Stimulated activated CD8-positive, alpha-beta memory T cell treated with anti-CD3 and anti-CD28 coated beads, Interleukin-2, amount 100 ng/mL, for 48 hours (primary cell): Measurements from ENCODE around the gene ARHGEF39.

Source experiments
- DNase-seq, 2 donors: peaks; one replicate each; pipeline ENCODE4 v3.0.0-alpha.2; 2020; ENCODE audit warnings: low read depth in 2 of 2

Gene ARHGEF39, protein sequence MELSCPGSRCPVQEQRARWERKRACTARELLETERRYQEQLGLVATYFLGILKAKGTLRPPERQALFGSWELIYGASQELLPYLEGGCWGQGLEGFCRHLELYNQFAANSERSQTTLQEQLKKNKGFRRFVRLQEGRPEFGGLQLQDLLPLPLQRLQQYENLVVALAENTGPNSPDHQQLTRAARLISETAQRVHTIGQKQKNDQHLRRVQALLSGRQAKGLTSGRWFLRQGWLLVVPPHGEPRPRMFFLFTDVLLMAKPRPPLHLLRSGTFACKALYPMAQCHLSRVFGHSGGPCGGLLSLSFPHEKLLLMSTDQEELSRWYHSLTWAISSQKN

DNA sequence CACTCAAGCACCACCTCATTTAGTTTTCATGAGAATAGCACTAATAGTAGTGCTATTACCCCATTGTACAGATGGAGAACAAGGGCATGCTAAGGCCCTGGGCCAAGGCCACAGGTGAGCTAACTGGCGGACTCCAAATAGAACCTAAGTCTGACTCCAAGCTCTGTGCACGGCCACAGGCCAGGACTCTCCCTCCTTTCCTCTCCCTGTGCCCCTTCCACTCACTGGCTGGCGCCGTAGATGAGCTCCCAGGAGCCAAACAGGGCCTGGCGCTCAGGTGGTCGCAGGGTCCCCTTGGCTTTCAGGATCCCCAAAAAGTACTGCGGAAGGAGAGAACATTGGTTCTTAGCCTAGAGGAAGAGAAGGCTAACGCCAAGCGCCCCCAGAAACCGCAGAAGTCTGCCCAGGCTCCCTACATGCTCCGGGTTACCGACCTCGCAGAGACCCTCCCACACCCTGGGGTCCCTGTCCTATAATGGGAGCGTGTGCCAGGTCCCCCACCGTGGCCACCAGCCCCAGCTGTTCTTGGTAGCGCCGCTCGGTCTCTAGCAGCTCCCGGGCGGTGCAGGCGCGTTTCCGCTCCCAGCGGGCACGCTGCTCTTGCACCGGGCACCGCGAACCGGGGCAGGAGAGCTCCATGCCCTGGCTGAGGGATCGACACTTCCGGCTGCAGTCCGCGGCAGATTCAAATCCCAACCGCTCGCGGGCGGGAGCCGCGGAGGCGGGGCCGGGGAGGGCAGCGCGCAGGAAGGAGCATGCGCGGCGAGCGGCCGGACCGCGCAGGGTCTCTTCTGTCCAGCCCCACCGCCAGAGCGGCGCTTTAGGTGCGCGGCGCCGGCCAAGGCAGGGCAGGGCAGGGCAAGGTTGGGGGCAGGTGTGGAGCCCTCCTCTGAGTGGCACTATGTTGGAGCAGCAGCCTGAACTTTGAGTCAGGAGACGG is at the start of gene ARHGEF39:
ARHGEF39 (minus strand) TSS at position 665 of the 940 bp plus-strand sequence; CDS start at position 639, 26 bp downstream.
- DNase-seq, result peak; percentile 71 to 74

DNA sequence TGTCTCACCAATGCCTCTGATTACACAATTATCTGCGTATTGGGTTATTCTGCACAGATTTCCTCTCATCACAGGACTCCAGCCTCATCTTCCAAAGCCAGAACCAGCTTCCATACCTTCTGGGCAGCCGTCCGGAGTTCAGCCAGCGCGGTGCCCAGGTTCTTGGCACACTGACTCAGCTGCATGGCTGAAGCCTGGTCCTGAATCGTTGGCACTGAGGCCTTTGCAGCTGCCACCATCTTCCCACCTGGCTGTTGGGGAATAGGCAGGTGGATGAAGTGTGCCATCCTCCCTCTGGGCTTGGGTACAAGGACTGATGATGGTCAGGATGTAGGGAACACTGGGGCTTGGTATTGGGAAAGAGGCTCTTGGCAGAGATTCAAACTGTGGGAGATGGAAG is 49.1 kb upstream of the ARHGEF39 start:
- DNase-seq, result no peak

DNA sequence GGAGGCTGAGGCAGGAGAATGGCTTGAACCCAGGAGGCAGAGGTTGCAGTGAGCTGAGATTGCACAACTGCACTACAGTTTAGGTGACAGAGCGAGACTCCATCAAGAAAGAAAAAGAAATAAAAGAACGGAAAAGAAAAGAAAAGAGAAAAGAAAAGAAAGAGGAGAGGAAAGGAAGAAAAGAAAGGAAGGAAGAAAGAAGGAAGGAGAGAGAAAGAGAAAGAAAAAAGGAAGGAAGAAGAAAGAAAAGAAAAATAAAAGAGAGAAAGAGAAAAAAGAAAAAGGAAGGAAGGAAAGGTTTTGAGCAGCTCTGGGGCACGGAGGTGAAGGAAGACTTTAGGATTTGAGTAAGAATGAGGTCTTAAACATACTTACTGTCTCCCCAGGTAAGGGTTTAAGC is 48.6 kb upstream of the ARHGEF39 start:
- no peak for DNase-seq

DNA sequence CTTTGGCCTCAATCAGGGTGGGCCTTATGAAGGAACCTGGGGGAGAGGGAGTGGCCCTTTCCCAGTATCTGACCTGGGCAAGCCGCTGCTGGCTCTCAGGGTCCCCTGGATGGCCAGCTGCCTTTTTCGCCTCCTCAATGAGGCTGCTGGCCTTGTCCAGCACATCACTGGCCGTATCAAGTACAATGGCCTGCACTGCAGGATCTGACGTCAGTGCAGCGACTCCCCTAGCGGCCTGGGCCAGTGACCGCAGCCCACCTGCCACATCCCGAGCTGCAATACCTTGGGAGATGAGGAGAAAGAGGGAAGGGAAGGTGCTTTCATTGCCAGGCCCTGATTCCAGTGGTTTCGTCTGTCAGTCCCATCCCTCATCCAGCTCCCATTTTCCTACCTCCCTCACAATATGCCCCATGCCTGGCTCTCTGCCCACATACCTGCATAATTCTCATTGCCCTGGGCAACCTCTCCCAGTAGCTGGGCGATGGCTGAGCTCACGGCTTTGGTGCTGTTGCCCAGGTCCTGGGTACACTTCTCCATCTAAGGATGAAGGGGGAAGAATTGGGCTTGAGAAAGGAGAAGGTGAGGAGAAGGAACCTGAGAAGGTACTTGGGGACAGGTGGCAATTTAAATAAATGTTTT is 47.9 kb upstream of the ARHGEF39 start:
- no peak for DNase-seq

DNA sequence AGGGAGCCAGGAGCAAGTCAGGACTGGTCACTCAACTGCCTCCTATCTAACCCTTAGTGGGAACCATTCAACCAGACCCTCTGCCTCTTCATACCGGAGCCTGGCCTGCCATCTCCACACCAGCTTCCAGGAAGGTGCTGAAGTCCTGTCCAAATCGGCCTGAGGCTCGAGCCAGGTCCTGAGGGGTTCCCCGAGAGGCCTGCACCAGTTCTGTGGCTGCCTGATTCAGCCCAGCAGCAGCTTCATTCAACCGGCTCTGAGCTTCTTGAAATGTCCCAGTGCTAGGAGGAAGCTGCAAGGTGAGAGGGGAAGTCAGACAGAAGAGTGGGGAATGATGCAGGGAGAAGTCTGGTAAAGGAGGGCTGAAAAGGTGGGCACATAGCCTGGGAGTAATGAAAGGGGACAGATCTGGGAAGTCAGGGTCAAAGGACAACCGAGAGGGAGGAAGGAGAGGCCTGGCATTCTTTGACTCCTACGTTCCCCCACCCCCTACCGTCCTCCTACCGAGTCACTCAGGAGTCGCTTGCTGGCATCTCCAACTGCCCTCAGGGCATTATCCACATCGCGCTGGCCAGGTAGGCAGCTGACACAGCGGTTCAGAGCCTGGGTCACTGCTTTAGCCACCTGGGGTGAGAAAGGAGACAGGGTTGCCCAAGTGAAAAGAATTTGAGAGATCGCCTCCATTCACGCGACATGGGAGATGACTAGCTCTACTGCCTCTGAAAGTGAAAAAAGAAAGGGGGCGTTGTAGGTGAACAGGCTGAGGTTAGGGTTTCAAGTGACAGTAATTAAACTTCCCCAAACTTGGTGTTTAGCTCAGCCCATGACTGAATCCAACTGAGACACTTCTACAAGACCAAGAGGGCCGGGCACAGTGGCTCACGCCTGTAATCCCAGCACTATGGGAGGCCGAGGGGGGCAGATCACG is 46.8 kb upstream of the ARHGEF39 start:
- DNase-seq, result no peak

DNA sequence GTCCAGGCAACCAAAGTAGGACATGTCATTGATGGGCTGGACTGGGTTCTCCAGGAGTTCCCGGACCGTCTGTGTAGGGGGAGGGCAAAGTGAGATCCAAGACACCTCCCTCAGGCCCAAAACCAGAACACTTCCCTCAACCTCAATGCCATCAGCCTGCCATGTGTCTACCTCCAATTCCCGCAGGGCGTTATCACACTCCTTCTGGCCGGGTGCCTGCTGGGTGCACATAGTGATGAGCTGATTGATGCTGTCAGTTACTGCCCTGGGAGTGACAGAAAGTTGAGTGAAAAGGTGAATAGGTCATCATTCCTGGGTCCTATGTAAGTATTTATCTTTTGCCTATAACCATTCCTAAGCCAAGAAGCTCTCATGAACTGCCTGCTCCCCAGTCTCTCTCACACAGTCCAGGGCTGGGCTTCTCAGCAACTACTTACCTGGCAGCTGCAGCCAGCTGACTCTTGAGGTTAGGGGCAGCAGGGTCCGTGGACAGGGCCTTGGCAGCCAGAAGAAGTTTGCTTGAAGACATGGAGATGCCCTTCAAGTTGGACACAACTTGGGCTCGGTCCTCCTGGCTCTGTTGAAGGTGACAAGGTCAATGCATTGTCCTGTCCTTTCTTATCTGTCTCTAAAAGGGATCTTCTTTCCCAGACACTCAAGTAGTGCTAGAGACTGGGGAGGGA is 46.0 kb upstream of the ARHGEF39 start:
- DNase-seq, result no peak

DNA sequence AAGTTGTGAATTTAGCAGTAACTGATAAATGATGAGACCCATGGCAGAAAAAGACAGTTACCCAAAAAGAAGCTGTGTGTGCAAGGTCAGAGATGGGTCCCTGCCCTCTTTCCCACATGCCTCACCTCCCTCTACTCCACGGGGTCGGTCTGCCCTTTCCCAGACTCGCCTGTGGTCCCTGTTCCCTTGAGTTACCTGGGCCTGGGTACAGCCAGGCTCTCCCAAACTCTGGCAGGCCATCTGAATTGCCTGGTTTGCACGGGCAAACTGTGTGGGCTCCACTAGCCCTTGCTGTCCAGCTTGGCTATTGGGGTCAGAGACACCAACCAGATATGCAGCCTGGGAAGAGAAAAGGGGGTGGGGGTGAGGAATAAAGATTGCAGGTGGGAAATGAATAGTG is 43.2 kb upstream of the ARHGEF39 start:
- DNase-seq, result no peak

DNA sequence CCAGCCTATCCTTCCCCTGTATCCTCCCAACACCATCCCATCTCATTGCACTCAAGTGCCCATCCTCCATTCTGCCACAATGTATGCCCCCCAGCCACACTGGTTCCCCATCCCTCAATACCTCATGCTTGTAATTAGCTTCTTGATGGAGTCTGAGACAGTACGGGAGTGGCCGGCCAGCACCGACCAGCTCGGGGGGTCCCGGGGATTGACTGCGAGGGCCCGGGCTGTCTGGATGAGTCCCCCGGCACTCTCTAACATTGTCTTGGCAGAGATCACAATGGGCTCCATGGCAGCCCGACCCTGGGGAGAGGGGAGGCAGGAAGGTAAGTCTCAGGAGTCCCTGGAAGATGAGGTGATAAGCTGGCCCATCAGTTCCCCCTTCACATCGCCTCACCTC is 42.0 kb upstream of the ARHGEF39 start:
- no peak for DNase-seq

DNA sequence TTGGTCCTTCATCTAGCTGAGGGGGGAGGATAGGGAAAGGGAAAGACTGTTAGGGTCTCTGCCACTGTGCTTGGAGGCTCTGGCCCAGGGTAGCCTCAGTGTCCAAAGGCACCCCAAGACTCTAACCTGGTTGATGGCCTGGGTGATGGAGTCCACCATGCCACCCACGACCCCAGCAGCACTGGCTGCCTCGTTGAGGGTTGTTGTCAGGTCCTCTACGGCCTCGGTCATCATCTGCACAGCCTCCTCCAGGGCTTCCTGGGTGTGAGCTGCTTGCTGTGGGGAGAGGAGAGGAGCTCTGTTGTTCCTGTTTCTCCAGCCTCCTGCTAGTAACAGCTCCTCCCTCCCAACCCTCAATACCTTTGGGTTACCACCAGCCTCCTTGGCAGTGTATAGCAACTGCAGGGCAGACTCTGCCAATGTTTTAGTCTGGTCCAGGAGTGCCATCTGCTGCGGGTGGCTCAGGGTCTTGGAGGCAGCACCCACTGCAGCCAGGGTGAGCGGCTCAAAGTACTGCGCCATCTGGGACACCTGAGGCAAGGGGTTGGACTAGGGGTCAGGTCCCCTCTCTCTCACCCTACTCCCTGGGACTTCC is 40.9 kb upstream of the ARHGEF39 start:
- DNase-seq, result no peak

DNA sequence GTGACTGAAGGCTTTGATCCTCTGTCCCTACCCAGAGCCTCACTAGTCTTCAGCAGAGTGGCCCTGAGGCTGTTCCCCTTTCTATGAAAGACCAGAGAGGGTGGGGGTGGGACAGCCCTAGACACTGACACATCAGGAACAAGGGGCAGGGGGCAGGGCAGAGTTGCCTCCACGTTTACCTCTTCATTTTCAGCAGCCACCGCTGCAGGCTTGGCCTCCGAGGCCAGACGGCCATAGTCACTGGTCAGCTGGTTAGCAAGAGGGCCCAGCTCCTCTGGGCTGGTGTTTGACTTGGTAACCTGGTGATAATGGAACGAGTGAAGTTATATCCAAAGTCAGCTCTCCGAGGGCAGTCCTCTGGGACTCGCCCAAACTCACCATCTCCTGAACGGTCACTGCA is 40.4 kb upstream of the ARHGEF39 start:
- DNase-seq, result no peak

DNA sequence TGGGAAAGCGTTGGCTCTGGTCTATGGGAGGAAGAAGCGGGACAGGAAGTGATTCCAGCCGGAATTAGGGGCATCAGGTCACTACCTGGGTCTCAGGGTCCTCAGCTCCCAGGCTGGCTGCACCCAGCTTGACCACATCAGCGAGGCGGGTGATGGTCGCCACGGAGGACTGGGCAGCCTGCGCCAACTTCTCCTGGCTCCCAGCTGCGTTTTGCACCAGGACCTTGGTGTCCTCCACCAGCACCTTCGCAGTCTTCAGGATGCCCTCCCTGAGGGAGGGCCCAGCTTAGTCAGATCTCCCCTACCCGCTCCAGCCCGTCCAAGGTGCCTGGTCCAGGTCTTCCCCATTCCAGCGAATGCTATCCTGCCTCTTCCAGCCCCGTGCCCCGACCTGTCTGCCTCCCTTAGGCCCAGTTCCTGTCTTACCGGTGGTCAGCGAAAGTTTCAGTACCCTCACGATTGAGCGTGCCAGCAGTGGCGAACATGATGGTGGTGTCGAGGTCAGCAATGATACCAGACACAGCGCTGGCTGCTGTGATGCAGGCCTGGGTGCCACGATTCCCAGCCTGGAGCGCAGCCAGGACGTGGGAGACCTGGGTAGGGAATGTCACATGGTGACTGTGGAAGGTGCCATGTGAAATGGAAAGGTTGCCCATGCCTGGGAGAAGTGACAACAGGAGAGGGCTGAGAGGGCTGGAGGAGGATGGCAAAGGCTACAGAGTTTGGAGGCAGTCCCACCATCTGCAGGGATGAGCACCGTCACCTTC is 39.1 kb upstream of the ARHGEF39 start:
- no peak for DNase-seq

DNA sequence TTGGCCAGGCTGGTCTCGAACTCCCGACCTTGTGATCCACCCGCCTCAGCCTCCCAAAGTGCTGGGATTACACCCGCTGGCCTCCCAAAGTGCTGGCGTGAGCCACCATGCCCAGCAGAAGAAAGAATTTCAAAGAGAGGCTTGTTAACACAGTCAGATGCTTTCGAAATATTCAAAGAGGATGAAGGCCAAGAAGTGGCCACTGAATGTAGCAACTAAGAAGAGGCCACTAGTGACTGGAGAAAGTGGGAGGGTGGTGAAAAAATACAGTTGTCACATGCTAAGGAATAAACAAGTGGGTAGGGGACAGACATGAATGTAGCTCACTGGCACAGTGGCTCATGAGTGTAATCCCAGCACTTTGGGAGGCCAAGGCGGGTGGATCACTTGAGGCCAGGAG is 37.7 kb upstream of the ARHGEF39 start:
- DNase-seq, result no peak

DNA sequence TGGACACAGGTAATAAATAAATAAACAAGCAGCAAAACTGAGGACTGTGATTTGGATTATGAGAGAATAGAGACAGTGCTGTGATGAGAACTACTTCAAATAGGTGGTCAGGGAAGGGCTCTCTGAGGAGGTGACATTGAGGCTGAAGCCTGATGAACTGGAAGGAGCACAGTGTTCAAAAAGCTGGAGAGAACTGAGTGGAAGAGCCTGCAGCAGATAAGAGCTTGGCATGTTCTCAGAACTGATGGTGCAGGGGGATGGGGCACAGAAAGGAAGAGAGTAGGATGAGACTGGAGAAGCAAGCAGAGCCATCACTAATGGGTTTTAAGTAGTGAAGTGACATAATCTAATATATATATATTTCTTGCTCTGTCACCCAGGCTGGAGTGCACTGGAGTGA is 35.9 kb upstream of the ARHGEF39 start:
- DNase-seq, result no peak

DNA sequence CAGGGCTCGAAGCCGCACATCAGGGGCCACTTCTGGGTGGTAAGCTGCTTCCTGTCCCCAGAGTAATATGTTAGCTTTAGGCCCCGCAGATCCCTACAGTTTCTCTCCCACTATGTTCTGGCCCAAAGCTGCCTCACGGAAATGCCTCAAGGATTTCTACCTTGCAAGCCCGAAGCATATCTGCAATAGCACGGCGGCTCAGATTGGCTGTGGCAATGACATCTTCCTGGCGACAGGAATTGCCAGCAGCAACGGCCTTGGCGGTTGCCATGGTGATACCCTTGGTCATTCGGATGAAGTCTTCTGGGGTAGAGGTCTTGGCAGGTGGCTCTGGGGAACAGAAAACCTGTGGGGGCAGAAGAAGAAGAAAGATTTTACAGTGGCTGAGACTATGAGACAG is 35.0 kb upstream of the ARHGEF39 start:
- no peak for DNase-seq

DNA sequence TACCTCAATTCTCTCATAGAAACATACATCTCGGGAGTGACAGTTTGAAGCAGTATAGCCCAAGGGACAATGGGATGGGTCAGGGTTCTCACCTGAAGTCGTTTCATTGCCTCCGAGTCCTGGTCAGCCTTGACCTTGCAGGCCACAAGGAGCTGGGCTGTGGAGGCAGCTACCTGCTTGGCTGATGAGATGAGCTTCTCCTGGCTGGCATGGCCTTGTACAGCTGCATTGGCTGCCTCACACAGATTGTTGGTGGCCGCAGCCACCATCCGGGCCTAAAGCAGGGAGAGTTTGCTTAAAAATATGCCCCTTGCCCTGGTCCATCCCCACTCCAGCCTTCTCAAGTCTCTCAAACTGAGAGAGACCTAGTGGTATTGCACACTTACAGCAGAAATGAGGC is 33.2 kb upstream of the ARHGEF39 start:
- no peak for DNase-seq

DNA sequence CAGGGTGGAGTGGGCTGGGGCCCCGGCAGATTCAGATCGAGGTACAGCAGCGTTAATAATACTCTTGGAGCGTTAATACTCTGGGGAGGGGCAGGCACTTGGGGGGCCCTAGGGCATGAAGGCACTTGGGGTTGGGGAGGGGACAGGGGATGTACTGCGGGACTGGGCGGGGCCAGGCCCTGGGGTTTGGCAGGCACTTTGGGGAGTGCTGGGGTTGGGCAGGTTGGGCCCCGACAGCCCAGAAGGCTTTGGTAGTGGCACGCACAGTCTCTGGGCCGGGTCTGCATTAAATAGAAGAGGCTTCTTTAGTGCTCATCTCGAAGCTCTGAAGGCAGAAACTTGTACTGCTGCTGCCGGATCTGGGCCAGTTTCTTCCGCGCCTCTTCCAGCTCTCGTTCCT is 32.5 kb upstream of the ARHGEF39 start:
- DNase-seq, result no peak

DNA sequence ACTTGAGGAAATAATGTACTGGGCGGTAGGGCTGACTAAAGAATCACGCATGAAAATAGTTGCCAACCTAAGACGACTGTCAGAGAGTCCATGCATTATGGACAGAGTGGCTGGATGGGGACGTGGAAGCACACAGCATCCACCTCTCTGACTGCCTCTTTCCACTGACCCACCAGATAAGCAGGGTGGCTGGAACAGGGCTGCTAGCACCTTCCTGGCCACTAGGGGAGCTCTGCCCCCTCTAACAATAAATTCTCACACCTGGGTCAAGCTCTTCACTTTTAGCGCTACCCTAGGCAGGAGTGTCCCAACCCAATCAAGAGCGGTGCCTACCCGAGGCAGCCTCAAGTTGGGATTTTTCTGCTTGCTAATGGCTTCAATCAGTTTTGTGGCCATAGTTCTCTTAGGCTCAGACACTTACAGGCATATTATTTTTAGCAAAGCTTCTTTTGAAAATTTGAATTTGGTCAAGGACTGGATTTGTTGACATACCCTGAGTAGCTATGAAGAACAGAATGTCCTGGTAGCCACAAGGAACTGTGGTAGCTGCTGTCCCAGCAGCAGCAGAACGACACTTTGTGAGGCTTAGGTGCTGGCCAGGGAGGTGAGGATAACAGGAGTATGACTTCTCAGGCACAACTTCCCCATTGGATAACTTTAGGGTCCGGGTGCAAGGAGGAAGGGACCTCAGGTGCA is 31.7 kb upstream of the ARHGEF39 start:
- peak in 1 of 2 donors; percentile 37 for DNase-seq

DNA sequence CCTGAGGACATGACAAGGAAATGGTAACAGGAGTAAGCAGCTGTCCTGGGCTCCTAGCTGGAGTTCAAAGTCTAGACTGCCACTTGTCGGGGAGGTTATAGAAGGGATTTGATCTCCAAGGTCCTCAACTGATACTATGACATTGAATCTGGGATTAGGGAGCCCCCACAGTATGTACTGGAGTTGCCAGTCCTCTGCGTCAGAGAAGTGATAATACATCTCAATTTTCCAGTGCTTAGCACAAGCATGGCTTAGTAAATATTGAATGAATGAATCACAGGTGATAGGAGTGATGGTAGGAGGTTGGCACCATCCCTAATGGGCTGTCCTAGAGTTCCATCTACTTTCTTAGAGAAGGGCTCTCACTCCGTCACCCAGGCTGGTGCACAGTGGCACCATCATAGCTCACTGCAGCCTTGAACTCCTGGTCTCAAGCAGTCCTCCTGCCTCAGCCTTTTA is 31.0 kb upstream of the ARHGEF39 start:
- no peak for DNase-seq

DNA sequence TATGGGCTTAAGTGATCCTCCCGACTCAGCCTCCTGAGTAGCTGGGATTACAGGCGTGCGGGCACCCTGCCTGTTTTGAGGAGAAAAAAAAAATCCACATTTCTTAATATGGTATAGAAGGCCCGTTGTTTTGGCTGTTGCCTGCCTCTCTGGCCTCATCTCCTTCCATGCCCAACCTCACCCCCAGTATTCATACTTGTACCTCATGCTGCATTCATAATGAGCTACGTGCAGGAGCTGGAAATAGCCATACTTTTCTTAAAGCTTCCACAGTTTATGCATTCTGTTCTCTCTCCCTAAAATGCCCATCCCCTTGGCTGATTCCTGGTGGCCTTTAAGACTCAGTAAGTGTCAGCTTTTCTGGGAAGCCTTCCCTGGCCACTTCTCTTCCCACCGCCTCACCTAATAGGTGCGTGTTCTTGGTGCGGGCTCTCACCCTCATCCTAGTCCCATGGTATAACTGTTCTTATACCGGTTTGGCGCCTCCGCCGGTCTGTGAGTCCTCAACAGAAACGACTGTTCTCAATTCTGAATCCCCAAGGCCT is 26.8 kb upstream of the ARHGEF39 start:
- DNase-seq, result no peak
